ENCODE results near the gene MTHFD1.
A peak's percentile ranks its signal among the peaks of the same experiment; 100 is the strongest.

GRCh38 chr14:64347748-64348147 lies 40.4 kb upstream of the MTHFD1 start:
- peak; percentile 77 for TF ChIP-seq MAFK (IDR thresholded peaks at IDR 0.05; ENCODE audit: low read depth, low read length)
- TF ChIP-seq CTCF (conservative IDR thresholded peaks at IDR 0.05; ENCODE audit: low read depth, low read length): no peak
- TF ChIP-seq RFX5 (IDR thresholded peaks at IDR 0.05; ENCODE audit: low read depth, low read length): no peak
- TF ChIP-seq CEBPB (IDR thresholded peaks at IDR 0.05; ENCODE audit: low read depth, low read length): no peak
- no peak for TF ChIP-seq MAZ (IDR thresholded peaks at IDR 0.05; ENCODE audit: borderline replicate concordance, low read depth, low read length)
- no peak for TF ChIP-seq USF2 (IDR thresholded peaks at IDR 0.05; ENCODE audit: low read depth, low read length)

Data from IMR-90 (cell line).